ENCODE measurements around the gene GOSR2. TPM values are rescaled to one million over a fixed set of nuclear protein-coding genes. Genes with fewer than 3 reads are reported as not detected.

GOSR2 gene
- total RNA-seq, 1 experiment from 2014 or later: 52.9 TPM

- ChIA-PET POLR2A (no interaction called here), CTCF (no interaction called here), RAD21 (ENCODE audit: low non-redundant PET in 1 of 2, low total read pairs in 2 of 2, uncharacterized antibody in 2 of 2, unreplicated experiment in 2 of 2) (interaction anchor here in 1 of 2 experiments (0.6 kb wide), 1 partner anchor 15 kb away, joined by 3 read pairs; no protein-coding TSS in a partner anchor)
- no peaks in the 10 kb centered on the region for H4K20me1 ChIP-seq (ENCODE audit: insufficient read depth)
- intact Hi-C loops (cut with micrococcal nuclease): no loop called here
- no peak overlapping the region for H3K4me3 ChIP-seq (replicated peaks in 1 of 2; ENCODE audit: low read depth in 1 of 2, low read length in 2 of 2)
- H2AFZ ChIP-seq (ENCODE audit: low read depth, low read length, poor library complexity, severe bottlenecking): no peak overlapping the region
- no peaks in the 10 kb centered on the region for H3K79me2 ChIP-seq (ENCODE audit: insufficient read depth, low read length)
- no peaks in the 10 kb centered on the region for H3K36me3 ChIP-seq (ENCODE audit: control insufficient read depth in 1 of 2, insufficient read depth in 2 of 2, low read length in 2 of 2)
- H3K27ac ChIP-seq (ENCODE audit: low read depth, low read length): no peak overlapping the region
- DNase-seq (ENCODE audit: low read depth, low spot score): no peak
- H3K9ac ChIP-seq (ENCODE audit: low read length): no peak overlapping the region
- TF ChIP-seq SIN3A (IDR thresholded peaks at IDR 0.05; ENCODE audit: low read depth): no peak
- no peak for TF ChIP-seq EZH2 (IDR thresholded peaks at IDR 0.05)
- TF ChIP-seq EGR1 (IDR thresholded peaks at IDR 0.05; ENCODE audit: low read depth): no peak
- no peak for TF ChIP-seq ELF1 (IDR thresholded peaks at IDR 0.05; ENCODE audit: borderline replicate concordance, low read depth)
- ATAC-seq: no peak
- no peak overlapping the region for H3K4me2 ChIP-seq (ENCODE audit: low read length)
- no peaks in the 10 kb centered on the region for H3K4me1 ChIP-seq (ENCODE audit: control insufficient read depth in 1 of 2, insufficient read depth in 2 of 2, low read length in 2 of 2)
- no peaks in the 10 kb centered on the region for H3K9me3 ChIP-seq (ENCODE audit: control insufficient read depth in 1 of 2, insufficient read depth in 1 of 2, low read depth in 1 of 2, low read length in 2 of 2)
- no peaks in the 10 kb centered on the region for H3K9me2 ChIP-seq (ENCODE audit: insufficient read depth)
- H3K27me3 ChIP-seq (ENCODE audit: insufficient read depth, low read length): peaks cover 9% of the 10 kb centered on the region; the same call in 1 of the 2 replicates
- no TSS peak for BruUV-seq (replicated peaks)
These were observed 28.3 kb upstream of the GOSR2 start for GRCh38 chr17:46894476-46895151.

GRCh38 chr17:46895171-46895570 is 27.8 kb upstream of the GOSR2 start:
- Histone ChIP-seq H3K27ac (ENCODE audit: low read depth, low read length) (no peak overlapping the region), H3K9me3 (ENCODE audit: control insufficient read depth in 1 of 2, insufficient read depth in 1 of 2, low read depth in 1 of 2, low read length in 2 of 2) (no peaks in the 10 kb centered on the region), H3K36me3 (ENCODE audit: control insufficient read depth in 1 of 2, insufficient read depth in 2 of 2, low read length in 2 of 2) (no peaks in the 10 kb centered on the region), H3K4me2 (ENCODE audit: low read length) (no peak overlapping the region), H3K4me3 (replicated peaks in 1 of 2; ENCODE audit: low read depth in 1 of 2, low read length in 2 of 2) (no peak overlapping the region), H3K4me1 (ENCODE audit: control insufficient read depth in 1 of 2, insufficient read depth in 2 of 2, low read length in 2 of 2) (no peaks in the 10 kb centered on the region), H3K27me3 (ENCODE audit: insufficient read depth, low read length) (peaks cover 6% of the 10 kb centered on the region; the same call in 1 of the 2 replicates), H4K20me1 (ENCODE audit: insufficient read depth) (no peaks in the 10 kb centered on the region), H2AFZ (ENCODE audit: low read depth, low read length, poor library complexity, severe bottlenecking) (no peak overlapping the region), H3K9me2 (ENCODE audit: insufficient read depth) (no peaks in the 10 kb centered on the region), H3K9ac (ENCODE audit: low read length) (no peak overlapping the region), H3K79me2 (ENCODE audit: insufficient read depth, low read length) (no peaks in the 10 kb centered on the region)
- ATAC-seq: no peak
- BruUV-seq (replicated peaks): no TSS peak
- CTCF ChIA-PET: no interaction called here
- RAD21 ChIA-PET (ENCODE audit: low non-redundant PET in 1 of 2, low total read pairs in 2 of 2, uncharacterized antibody in 2 of 2, unreplicated experiment in 2 of 2): interaction anchor here in 1 of 2 experiments (0.6 kb wide), 1 partner anchor 14 kb away, joined by 3 read pairs; no protein-coding TSS in a partner anchor
- intact Hi-C loops (cut with micrococcal nuclease): no loop called here
- POLR2A ChIA-PET: no interaction called here
- no peak for DNase-seq (ENCODE audit: low read depth, low spot score)
- TF ChIP-seq ZNF274 (IDR thresholded peaks at IDR 0.05; ENCODE audit: low read depth, low read length) (no peak), ELF1 (IDR thresholded peaks at IDR 0.05; ENCODE audit: borderline replicate concordance, low read depth) (no peak), REST (IDR thresholded peaks at IDR 0.05; ENCODE audit: low read depth) (no peak), SP1 (IDR thresholded peaks at IDR 0.05; ENCODE audit: low read depth) (no peak), SIN3A (IDR thresholded peaks at IDR 0.05; ENCODE audit: low read depth) (no peak), POLR2AphosphoS5 (IDR thresholded peaks at IDR 0.05; ENCODE audit: low read depth, low read length) (no peak), RAD21 (IDR thresholded peaks at IDR 0.05; ENCODE audit: low read depth) (no peak), EZH2 (IDR thresholded peaks at IDR 0.05) (no peak), ZBTB33 (IDR thresholded peaks at IDR 0.05; ENCODE audit: extremely low read depth, insufficient replicate concordance, low read length) (no peak), ATF3 (IDR thresholded peaks at IDR 0.05) (no peak), MAX (IDR thresholded peaks at IDR 0.05) (no peak), YY1 (IDR thresholded peaks at IDR 0.05; ENCODE audit: extremely low read depth, insufficient replicate concordance, low read depth, low read length) (no peak), CBX3 (IDR thresholded peaks at IDR 0.05; ENCODE audit: low read depth) (no peak)

Data from HCT116 (cell line).